Measurements from ENCODE around the gene TGFBRAP1.

TGFBRAP1 gene

GRCh38 chr2:105309147-105309545 lies 20.4 kb downstream of the TGFBRAP1 start:
- H3K36me3 ChIP-seq (ENCODE audit: control insufficient read depth, insufficient read depth, low read length): peaks cover 17% of the 10 kb centered on the region
- H3K9me3 ChIP-seq (ENCODE audit: control insufficient read depth, insufficient read depth, low read length): no peaks in the 10 kb centered on the region
- no peak overlapping the region for H3K4me3 ChIP-seq (ENCODE audit: low read depth, low read length)
- no peaks in the 10 kb centered on the region for H3K27me3 ChIP-seq (ENCODE audit: control insufficient read depth, insufficient read depth, low read length)
- H3K9ac ChIP-seq (ENCODE audit: low read depth, low read length): no peak overlapping the region
- H3K4me1 ChIP-seq (ENCODE audit: control insufficient read depth, insufficient read depth, low read length): peaks cover 8% of the 10 kb centered on the region
- no peak overlapping the region for H3K27ac ChIP-seq (ENCODE audit: low read depth, low read length)

DNA sequence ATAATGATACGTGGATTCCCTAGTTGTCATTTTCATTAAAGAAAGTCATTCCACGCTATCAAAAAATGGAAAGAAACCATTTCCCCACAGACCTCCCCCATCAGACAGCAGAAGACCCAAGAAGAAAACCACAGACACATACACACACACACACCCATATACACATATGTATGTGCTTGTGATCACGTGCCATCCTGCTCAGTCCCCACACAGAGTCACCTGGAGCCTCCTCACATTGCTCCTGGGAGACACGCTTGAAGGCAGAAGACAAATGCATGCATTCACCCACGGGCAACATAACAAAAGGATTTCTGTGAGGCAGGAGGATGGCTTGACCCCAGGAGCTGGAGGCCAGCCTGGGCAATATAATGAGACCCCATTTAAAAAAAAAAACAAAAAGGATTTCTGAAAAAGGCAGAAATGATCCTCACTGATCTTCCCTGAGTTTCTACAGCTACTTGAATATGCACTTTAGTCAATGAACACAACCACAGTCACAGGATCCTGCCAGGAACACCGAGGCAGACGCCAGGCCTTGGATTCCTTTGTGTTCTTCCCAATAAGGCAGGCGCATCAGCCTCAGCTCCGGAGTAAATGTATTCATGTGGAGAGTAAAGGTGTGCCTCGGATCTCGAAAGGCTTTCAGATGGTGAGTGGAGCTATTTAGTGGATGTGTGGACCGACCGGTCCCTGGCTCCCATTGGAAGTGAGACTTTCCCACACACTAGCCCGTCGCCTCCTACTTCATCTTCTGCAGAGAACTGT lies 21.0 kb downstream of the TGFBRAP1 start:
- H3K36me3 ChIP-seq (ENCODE audit: control insufficient read depth, insufficient read depth, low read length): peaks cover 17% of the 10 kb centered on the region
- H3K4me1 ChIP-seq (ENCODE audit: control insufficient read depth, insufficient read depth, low read length): peaks cover 8% of the 10 kb centered on the region
- H3K9ac ChIP-seq (ENCODE audit: low read depth, low read length): no peak overlapping the region
- no peak overlapping the region for H3K4me3 ChIP-seq (ENCODE audit: low read depth, low read length)
- no peaks in the 10 kb centered on the region for H3K27me3 ChIP-seq (ENCODE audit: control insufficient read depth, insufficient read depth, low read length)
- H3K9me3 ChIP-seq (ENCODE audit: control insufficient read depth, insufficient read depth, low read length): no peaks in the 10 kb centered on the region
- no peak overlapping the region for H3K27ac ChIP-seq (ENCODE audit: low read depth, low read length)

DNA sequence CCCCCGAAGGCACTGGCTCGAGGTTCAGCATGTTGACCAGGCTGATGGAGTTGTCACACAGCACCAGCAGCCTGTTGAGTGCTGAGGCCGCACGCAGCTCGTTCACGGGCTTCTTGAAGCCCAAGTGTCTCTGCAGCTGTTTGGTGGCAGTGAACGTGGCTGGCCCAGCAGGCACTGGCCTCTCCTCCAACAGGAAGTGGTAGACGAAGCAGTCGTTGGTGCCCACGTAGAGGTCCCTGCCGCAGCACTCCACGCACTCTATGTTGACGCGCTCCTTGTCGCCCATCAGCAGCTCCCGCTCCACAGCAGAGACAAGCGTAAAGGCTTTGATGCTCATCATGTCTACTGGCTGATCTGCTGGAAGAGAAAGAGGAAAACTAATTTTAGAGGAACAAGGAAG lies 21.6 kb downstream of the TGFBRAP1 start:
- Histone ChIP-seq H3K27me3 (ENCODE audit: control insufficient read depth, insufficient read depth, low read length) (no peaks in the 10 kb centered on the region), H3K4me1 (ENCODE audit: control insufficient read depth, insufficient read depth, low read length) (peaks cover 8% of the 10 kb centered on the region), H3K9ac (ENCODE audit: low read depth, low read length) (no peak overlapping the region), H3K27ac (ENCODE audit: low read depth, low read length) (no peak overlapping the region), H3K4me3 (ENCODE audit: low read depth, low read length) (no peak overlapping the region), H3K9me3 (ENCODE audit: control insufficient read depth, insufficient read depth, low read length) (no peaks in the 10 kb centered on the region), H3K36me3 (ENCODE audit: control insufficient read depth, insufficient read depth, low read length) (peaks cover 17% of the 10 kb centered on the region)

DNA sequence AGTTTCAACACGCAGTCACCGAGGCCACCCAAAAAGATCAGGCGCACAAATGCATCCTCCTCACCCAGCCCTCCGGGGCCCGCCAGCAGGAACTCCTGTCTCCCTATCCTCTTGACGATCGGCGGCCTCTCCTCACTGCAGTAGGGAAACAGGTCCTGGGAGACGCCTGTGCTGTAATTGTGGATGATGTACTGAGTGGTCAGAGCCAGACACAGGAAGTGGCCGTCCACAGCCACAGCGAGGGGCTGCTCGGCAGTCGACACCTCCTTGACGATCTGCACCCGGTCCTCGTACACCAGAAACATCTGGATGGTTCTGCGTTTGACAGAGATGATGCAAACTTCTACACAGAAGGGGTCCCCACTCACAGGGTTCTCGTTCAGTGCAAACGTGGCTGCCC lies 22.0 kb downstream of the TGFBRAP1 start:
- Histone ChIP-seq H3K27ac (ENCODE audit: low read depth, low read length) (no peak overlapping the region), H3K36me3 (ENCODE audit: control insufficient read depth, insufficient read depth, low read length) (peaks cover 17% of the 10 kb centered on the region), H3K27me3 (ENCODE audit: control insufficient read depth, insufficient read depth, low read length) (no peaks in the 10 kb centered on the region), H3K9me3 (ENCODE audit: control insufficient read depth, insufficient read depth, low read length) (no peaks in the 10 kb centered on the region), H3K4me1 (ENCODE audit: control insufficient read depth, insufficient read depth, low read length) (peaks cover 8% of the 10 kb centered on the region), H3K4me3 (ENCODE audit: low read depth, low read length) (no peak overlapping the region), H3K9ac (ENCODE audit: low read depth, low read length) (no peak overlapping the region)

- Histone ChIP-seq H3K4me1 (ENCODE audit: control insufficient read depth, insufficient read depth, low read length) (peaks cover 8% of the 10 kb centered on the region), H3K4me3 (ENCODE audit: low read depth, low read length) (no peak overlapping the region), H3K27ac (ENCODE audit: low read depth, low read length) (no peak overlapping the region), H3K9ac (ENCODE audit: low read depth, low read length) (no peak overlapping the region), H3K9me3 (ENCODE audit: control insufficient read depth, insufficient read depth, low read length) (no peaks in the 10 kb centered on the region), H3K27me3 (ENCODE audit: control insufficient read depth, insufficient read depth, low read length) (no peaks in the 10 kb centered on the region), H3K36me3 (ENCODE audit: control insufficient read depth, insufficient read depth, low read length) (peaks cover 17% of the 10 kb centered on the region)
These were observed 22.4 kb downstream of the TGFBRAP1 start for GRCh38 chr2:105307146-105307545.

GRCh38 chr2:105301646-105302045 lies 27.9 kb downstream of the TGFBRAP1 start:
- no peaks in the 10 kb centered on the region for H3K27me3 ChIP-seq (ENCODE audit: control insufficient read depth, insufficient read depth, low read length)
- H3K4me1 ChIP-seq (ENCODE audit: control insufficient read depth, insufficient read depth, low read length): no peaks in the 10 kb centered on the region
- peaks cover 19% of the 10 kb centered on the region for H3K36me3 ChIP-seq (ENCODE audit: control insufficient read depth, insufficient read depth, low read length)
- no peak overlapping the region for H3K27ac ChIP-seq (ENCODE audit: low read depth, low read length)
- H3K4me3 ChIP-seq (ENCODE audit: low read depth, low read length): no peak overlapping the region
- no peaks in the 10 kb centered on the region for H3K9me3 ChIP-seq (ENCODE audit: control insufficient read depth, insufficient read depth, low read length)
- H3K9ac ChIP-seq (ENCODE audit: low read depth, low read length): no peak overlapping the region

GRCh38 chr2:105299290-105299689 lies 30.2 kb downstream of the TGFBRAP1 start:
- H3K4me3 ChIP-seq (ENCODE audit: low read depth, low read length): no peak overlapping the region
- H3K27ac ChIP-seq (ENCODE audit: low read depth, low read length): no peak overlapping the region
- no peak overlapping the region for H3K9ac ChIP-seq (ENCODE audit: low read depth, low read length)
- no peaks in the 10 kb centered on the region for H3K4me1 ChIP-seq (ENCODE audit: control insufficient read depth, insufficient read depth, low read length)
- H3K9me3 ChIP-seq (ENCODE audit: control insufficient read depth, insufficient read depth, low read length): no peaks in the 10 kb centered on the region
- peaks cover 29% of the 10 kb centered on the region for H3K36me3 ChIP-seq (ENCODE audit: control insufficient read depth, insufficient read depth, low read length)
- H3K27me3 ChIP-seq (ENCODE audit: control insufficient read depth, insufficient read depth, low read length): no peaks in the 10 kb centered on the region

GRCh38 chr2:105298017-105298416 lies 31.5 kb downstream of the TGFBRAP1 start:
- Histone ChIP-seq H3K27ac (ENCODE audit: low read depth, low read length) (no peak overlapping the region), H3K9ac (ENCODE audit: low read depth, low read length) (no peak overlapping the region), H3K36me3 (ENCODE audit: control insufficient read depth, insufficient read depth, low read length) (peaks cover 34% of the 10 kb centered on the region)

GRCh38 chr2:105297216-105297615 lies 32.3 kb downstream of the TGFBRAP1 start:
- Histone ChIP-seq H3K27me3 (ENCODE audit: control insufficient read depth, insufficient read depth, low read length) (no peaks in the 10 kb centered on the region), H3K4me3 (ENCODE audit: low read depth, low read length) (no peak overlapping the region), H3K27ac (ENCODE audit: low read depth, low read length) (no peak overlapping the region), H3K36me3 (ENCODE audit: control insufficient read depth, insufficient read depth, low read length) (peaks cover 34% of the 10 kb centered on the region), H3K9me3 (ENCODE audit: control insufficient read depth, insufficient read depth, low read length) (no peaks in the 10 kb centered on the region), H3K9ac (ENCODE audit: low read depth, low read length) (no peak overlapping the region), H3K4me1 (ENCODE audit: control insufficient read depth, insufficient read depth, low read length) (no peaks in the 10 kb centered on the region)

More at GRCh38 chr2:105298017-105298416, 31.5 kb downstream of the TGFBRAP1 start:
- H3K4me3 ChIP-seq (ENCODE audit: low read depth, low read length): no peak overlapping the region
- no peaks in the 10 kb centered on the region for H3K4me1 ChIP-seq (ENCODE audit: control insufficient read depth, insufficient read depth, low read length)
- no peaks in the 10 kb centered on the region for H3K9me3 ChIP-seq (ENCODE audit: control insufficient read depth, insufficient read depth, low read length)
- no peaks in the 10 kb centered on the region for H3K27me3 ChIP-seq (ENCODE audit: control insufficient read depth, insufficient read depth, low read length)

GRCh38 chr2:105296017-105296611 lies 33.4 kb downstream of the TGFBRAP1 start:
- no peak overlapping the region for H3K4me3 ChIP-seq (ENCODE audit: low read depth, low read length)
- H3K4me1 ChIP-seq (ENCODE audit: control insufficient read depth, insufficient read depth, low read length): no peaks in the 10 kb centered on the region
- H3K9ac ChIP-seq (ENCODE audit: low read depth, low read length): no peak overlapping the region
- H3K27me3 ChIP-seq (ENCODE audit: control insufficient read depth, insufficient read depth, low read length): no peaks in the 10 kb centered on the region
- H3K27ac ChIP-seq (ENCODE audit: low read depth, low read length): no peak overlapping the region
- peaks cover 45% of the 10 kb centered on the region for H3K36me3 ChIP-seq (ENCODE audit: control insufficient read depth, insufficient read depth, low read length)
- no peaks in the 10 kb centered on the region for H3K9me3 ChIP-seq (ENCODE audit: control insufficient read depth, insufficient read depth, low read length)

DNA sequence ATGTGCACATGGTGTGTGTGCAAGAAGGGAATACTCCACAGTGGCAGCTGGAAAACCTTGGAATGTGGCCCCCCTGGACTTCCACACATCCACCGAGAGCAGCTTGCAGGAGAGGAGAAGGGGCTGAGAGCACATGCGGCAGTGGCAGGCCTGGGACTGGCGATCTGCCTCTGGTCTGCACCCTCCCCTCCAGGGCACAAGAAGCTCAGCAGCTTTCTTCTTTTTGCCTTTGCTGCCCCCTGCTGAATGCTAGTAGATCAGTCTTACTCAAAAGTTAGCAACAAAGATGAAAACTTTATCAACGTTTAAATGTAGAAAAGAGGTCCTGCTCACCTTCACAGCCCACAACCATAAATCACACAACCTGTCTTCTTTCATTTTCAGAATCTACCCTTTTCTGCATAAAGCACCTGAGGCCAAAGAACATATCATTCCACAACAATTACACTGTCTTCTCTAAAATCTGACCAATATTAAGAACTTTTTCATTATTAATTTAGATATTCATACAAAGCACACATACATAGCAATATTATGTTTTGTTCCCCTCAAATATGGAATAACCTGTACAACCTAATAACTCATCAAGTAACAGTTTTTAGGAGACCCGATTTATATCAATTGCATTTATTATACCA lies 34.6 kb downstream of the TGFBRAP1 start:
- Histone ChIP-seq H3K27ac (ENCODE audit: low read depth, low read length) (no peak overlapping the region), H3K27me3 (ENCODE audit: control insufficient read depth, insufficient read depth, low read length) (no peaks in the 10 kb centered on the region), H3K9me3 (ENCODE audit: control insufficient read depth, insufficient read depth, low read length) (no peaks in the 10 kb centered on the region), H3K4me3 (ENCODE audit: low read depth, low read length) (no peak overlapping the region), H3K9ac (ENCODE audit: low read depth, low read length) (no peak overlapping the region), H3K36me3 (ENCODE audit: control insufficient read depth, insufficient read depth, low read length) (peaks cover 48% of the 10 kb centered on the region), H3K4me1 (ENCODE audit: control insufficient read depth, insufficient read depth, low read length) (no peaks in the 10 kb centered on the region)

Data from HUES48 (cell line).